Thyroid gland (tissue), 4 donors: ENCODE measurements around the gene ZBTB34. TPM values are rescaled to one million over a fixed set of nuclear protein-coding genes. Genes with fewer than 3 reads are reported as not detected.
"Not testable (repeated sequence)": the region's sequence is repeated elsewhere in the genome, so short reads cannot be mapped to it uniquely, and the experiment has no call there.

ENCODE experiments used
- DNase-seq, 2 donors: peaks; one replicate each; pipeline ENCODE4 v3.0.0-alpha.2; 2019
- H3K27ac ChIP-seq, 3 donors: fragments of 200-600 bp; sonication (generic); 1 replicate in 2 of 3; 2 replicates in 1 of 3; pipeline ENCODE4 v1.5.1; 2016 to 2019; ENCODE audit warnings: mild to moderate bottlenecking in 1 of 3, moderate library complexity in 1 of 3
- H3K27me3 ChIP-seq: fragments of 200-600 bp; sonication (generic); one replicate; pipeline ENCODE4 v1.5.1; 2019
- H3K36me3 ChIP-seq, 2 donors: fragments of 200-600 bp; sonication (generic); one replicate each; pipeline ENCODE4 v1.5.1; 2016 to 2019
- H3K4me1 ChIP-seq, 2 donors: fragments of 200-600 bp; sonication (generic); one replicate each; pipeline ENCODE4 v1.5.1; 2017 to 2019
- H3K4me3 ChIP-seq, 3 donors: fragments of 200-600 bp; sonication (generic); replicated peaks in 1 of 3; 1 replicate in 2 of 3; 2 replicates in 1 of 3; pipeline ENCODE4 v1.5.1; 2016; ENCODE audit warnings: mild to moderate bottlenecking in 1 of 3
- H3K9me3 ChIP-seq: fragments of 200-600 bp; sonication (generic); one replicate; pipeline ENCODE4 v1.5.1; 2017
- POLR2A ChIP-seq, 2 donors: fragments of 450-650 bp; IDR thresholded peaks; one replicate each; pipeline ENCODE4 v1.6.1; 2017; ENCODE audit warnings: antibody characterized with exemption in 2 of 2, mild to moderate bottlenecking in 2 of 2, moderate library complexity in 1 of 2
- WGBS, 2 donors: methylation state at CpG; one replicate each; pipeline ENCODE4 v1.1.5; 2017; 5-methylcytosine and 5-hydroxymethylcytosine counted together
- intact Hi-C: fragments of 100-400 bp; cut with DNase I; formaldehyde crosslinking; loops from one replicate; pipeline ENCODE4 v1.15.1; 2023
- total RNA-seq, 4 donors: library from RNA; depleted of rRNA; stranded (reverse); fragments of >200 nt; gene quantifications; one replicate each; pipeline ENCODE4 v1.2.3, GENCODE V29; 2016
- TF ChIP-seq, protein P1 (sequence below), 6 experiments: fragments of 200-600 bp in 3 of 6; fragments of 450-650 bp in 3 of 6; sonication (generic) in 3 of 6; IDR thresholded peaks; one replicate each; pipeline ENCODE4 v1.5.1; 2016 to 2019; ENCODE audit warnings: antibody characterized with exemption in 6 of 6, mild to moderate bottlenecking in 2 of 6, inconsistent platforms in 1 of 6, moderate library complexity in 1 of 6

ZBTB34 gene
- total RNA-seq, 4 donors from 2014 or later = 8.6 to 17.1 (median 12.0) TPM

- H3K4me1 ChIP-seq = no peaks in the 10 kb centered on the region
- H3K4me3 ChIP-seq = no peak overlapping the region
- WGBS, 2 donors = 93 to 96% methylated on average over 1 of the region's 1 CpG
- no peak for TF ChIP-seq POLR2A (IDR thresholded peaks at IDR 0.05)
- TF ChIP-seq, protein P1, sequence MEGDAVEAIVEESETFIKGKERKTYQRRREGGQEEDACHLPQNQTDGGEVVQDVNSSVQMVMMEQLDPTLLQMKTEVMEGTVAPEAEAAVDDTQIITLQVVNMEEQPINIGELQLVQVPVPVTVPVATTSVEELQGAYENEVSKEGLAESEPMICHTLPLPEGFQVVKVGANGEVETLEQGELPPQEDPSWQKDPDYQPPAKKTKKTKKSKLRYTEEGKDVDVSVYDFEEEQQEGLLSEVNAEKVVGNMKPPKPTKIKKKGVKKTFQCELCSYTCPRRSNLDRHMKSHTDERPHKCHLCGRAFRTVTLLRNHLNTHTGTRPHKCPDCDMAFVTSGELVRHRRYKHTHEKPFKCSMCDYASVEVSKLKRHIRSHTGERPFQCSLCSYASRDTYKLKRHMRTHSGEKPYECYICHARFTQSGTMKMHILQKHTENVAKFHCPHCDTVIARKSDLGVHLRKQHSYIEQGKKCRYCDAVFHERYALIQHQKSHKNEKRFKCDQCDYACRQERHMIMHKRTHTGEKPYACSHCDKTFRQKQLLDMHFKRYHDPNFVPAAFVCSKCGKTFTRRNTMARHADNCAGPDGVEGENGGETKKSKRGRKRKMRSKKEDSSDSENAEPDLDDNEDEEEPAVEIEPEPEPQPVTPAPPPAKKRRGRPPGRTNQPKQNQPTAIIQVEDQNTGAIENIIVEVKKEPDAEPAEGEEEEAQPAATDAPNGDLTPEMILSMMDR (IDR thresholded peaks at IDR 0.05) = no peak
- intact Hi-C loops = no loop called here
- H3K27ac ChIP-seq = no peak overlapping the region
- no peaks in the 10 kb centered on the region for H3K27me3 ChIP-seq
- peaks cover 0 to 2% of the 10 kb centered on the region in 2 donors for H3K36me3 ChIP-seq
- DNase-seq = no peak
- no peaks in the 10 kb centered on the region for H3K9me3 ChIP-seq
Measured at GRCh38 chr9:126819482-126819881, 41.0 kb upstream of the ZBTB34 start.

- intact Hi-C loops = no loop called here
- 82 to 88% methylated on average over 2 of the region's 2 CpGs for WGBS, 2 donors
Measured at GRCh38 chr9:126822278-126822677, 38.2 kb upstream of the ZBTB34 start.

DNA sequence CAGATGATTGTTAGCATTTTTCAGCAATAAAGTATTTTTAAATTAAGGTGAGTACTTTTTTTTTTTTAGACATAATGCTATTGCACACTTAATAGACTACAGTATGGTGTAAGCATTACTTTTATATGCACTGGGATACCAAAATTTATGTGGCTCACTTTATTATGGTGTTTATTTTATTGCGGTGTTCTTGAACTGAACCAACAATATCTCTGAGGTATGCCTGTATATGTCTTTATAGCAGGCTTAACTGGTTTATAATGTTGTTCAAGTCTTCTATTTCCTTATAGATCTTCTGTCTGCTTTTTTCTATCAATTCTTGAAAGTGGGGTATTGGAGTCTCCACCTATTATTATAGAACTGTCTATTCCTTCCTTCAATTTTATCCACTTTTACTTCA lies 37.6 kb upstream of the ZBTB34 start:
- H3K27ac ChIP-seq = no peak overlapping the region
- DNase-seq = no peak
- 95 to 96% methylated on average over 1 of the region's 1 CpG for WGBS, 2 donors
- H3K4me3 ChIP-seq = no peak overlapping the region
- H3K27me3 ChIP-seq = no peaks in the 10 kb centered on the region
- no peaks in the 10 kb centered on the region for H3K9me3 ChIP-seq
- TF ChIP-seq, protein P1 (IDR thresholded peaks at IDR 0.05) = no peak
- TF ChIP-seq POLR2A (IDR thresholded peaks at IDR 0.05) = no peak
- intact Hi-C loops = no loop called here
- H3K4me1 ChIP-seq = no peaks in the 10 kb centered on the region
- H3K36me3 ChIP-seq = peaks cover 0 to 5% of the 10 kb centered on the region in 2 donors

More at GRCh38 chr9:126822278-126822677, 38.2 kb upstream of the ZBTB34 start:
- Histone ChIP-seq H3K9me3 (no peaks in the 10 kb centered on the region), H3K36me3 (peaks cover 0 to 5% of the 10 kb centered on the region in 2 donors), H3K4me3 (no peak overlapping the region), H3K4me1 (no peaks in the 10 kb centered on the region), H3K27ac (no peak overlapping the region), H3K27me3 (no peaks in the 10 kb centered on the region)
- TF ChIP-seq, protein P1 (IDR thresholded peaks at IDR 0.05) = no peak
- TF ChIP-seq POLR2A (IDR thresholded peaks at IDR 0.05) = no peak
- no peak for DNase-seq

DNA sequence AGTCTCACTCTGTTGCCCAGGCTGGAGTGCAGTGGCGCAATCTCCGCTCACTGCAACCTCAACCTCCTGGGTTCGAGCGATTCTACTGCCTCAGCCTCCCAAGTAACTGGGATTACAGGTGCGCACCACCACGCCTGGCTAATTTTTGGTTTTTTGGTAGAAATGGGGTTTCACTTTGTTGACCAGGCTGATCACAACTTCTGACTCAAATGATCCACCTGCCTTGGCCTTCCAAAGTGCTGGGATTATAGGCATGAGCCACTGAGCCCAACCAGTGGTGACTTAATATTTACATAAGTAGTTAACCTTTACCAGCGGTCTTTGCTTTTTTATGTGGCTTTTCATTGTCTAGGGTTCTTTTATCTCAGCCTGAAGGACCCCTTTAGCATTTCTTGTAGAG lies 36.4 kb upstream of the ZBTB34 start:
- H3K9me3 ChIP-seq, intact Hi-C loops, H3K36me3 ChIP-seq, DNase-seq, H3K4me1 ChIP-seq, H3K27me3 ChIP-seq, H3K27ac ChIP-seq, H3K4me3 ChIP-seq: not testable (repeated sequence)
- 88 to 96% methylated on average over 7 of the region's 7 CpGs for WGBS, 2 donors

- Histone ChIP-seq H3K36me3 (peaks cover 0 to 5% of the 10 kb centered on the region in 2 donors), H3K27ac (no peak overlapping the region), H3K27me3 (no peaks in the 10 kb centered on the region), H3K4me3 (no peak overlapping the region), H3K4me1 (no peaks in the 10 kb centered on the region), H3K9me3 (no peaks in the 10 kb centered on the region)
- DNase-seq = no peak
- 94 to 98% methylated on average over 7 of the region's 7 CpGs for WGBS, 2 donors
- TF ChIP-seq, protein P1 (IDR thresholded peaks at IDR 0.05) = no peak
- no peak for TF ChIP-seq POLR2A (IDR thresholded peaks at IDR 0.05)
- intact Hi-C loops = no loop called here
Measured at GRCh38 chr9:126827227-126827626, 33.2 kb upstream of the ZBTB34 start.

- Histone ChIP-seq H3K4me1 (no peaks in the 10 kb centered on the region), H3K4me3 (no peak overlapping the region), H3K36me3 (peaks cover 17 to 18% of the 10 kb centered on the region in 2 donors), H3K27me3 (no peaks in the 10 kb centered on the region), H3K27ac (no peak overlapping the region), H3K9me3 (no peaks in the 10 kb centered on the region)
- DNase-seq = no peak
- no peak for TF ChIP-seq POLR2A (IDR thresholded peaks at IDR 0.05)
- TF ChIP-seq, protein P1 (IDR thresholded peaks at IDR 0.05) = no peak
- 94 to 100% methylated on average over 1 of the region's 1 CpG for WGBS, 2 donors
- intact Hi-C loops = no loop called here
Measured at GRCh38 chr9:126829035-126829434, 31.4 kb upstream of the ZBTB34 start.
